ENCODE data around the gene ZNF319.

The ZNF319 gene

DNA sequence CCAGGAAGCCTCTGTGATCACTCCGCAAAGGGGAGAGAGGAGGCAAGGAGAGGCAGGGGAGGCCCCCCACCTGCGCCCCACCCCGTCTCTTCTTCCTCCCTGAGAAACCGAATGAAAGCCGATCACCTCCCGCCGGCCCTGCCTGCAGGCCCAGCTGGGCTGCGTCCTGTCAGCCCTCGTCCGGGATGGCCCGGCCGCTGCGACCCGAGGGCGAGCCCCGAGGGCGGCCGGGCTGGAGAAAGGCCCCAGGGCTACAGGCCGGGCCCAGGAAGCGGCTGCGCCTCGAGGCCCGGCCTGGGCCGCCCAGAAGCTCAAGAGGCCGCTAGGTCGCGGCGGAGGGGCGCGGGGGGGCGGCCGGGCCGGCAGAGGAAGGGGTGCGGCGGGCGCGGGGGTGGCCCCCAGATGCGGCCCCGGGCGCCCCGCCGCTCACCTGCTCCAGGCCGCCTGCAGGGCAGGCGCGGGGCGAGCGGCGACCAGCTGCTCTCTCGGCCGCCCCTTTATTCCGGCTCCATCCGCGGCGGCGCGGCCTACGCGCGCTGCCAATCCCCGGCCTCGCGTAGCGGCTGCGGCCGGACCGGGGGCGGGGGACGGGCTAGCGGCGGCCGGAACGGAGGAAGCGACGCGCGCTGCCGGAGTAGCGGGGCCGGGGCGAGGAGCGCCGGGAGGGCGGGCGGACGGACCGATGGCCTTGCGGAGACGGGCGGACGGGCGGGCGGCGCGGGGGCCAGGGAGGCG lies at the start of gene ZNF319:
ZNF319 (minus strand) TSS at position 702 of the 735 bp plus-strand sequence. CDS start 2,407 bp downstream, outside the sequence.
- DNase-seq = peak; percentile 21

- DNase-seq = no peak
Measured at GRCh38 chr16:58049232-58050185, 49.0 kb upstream of the ZNF319 start.

DNA sequence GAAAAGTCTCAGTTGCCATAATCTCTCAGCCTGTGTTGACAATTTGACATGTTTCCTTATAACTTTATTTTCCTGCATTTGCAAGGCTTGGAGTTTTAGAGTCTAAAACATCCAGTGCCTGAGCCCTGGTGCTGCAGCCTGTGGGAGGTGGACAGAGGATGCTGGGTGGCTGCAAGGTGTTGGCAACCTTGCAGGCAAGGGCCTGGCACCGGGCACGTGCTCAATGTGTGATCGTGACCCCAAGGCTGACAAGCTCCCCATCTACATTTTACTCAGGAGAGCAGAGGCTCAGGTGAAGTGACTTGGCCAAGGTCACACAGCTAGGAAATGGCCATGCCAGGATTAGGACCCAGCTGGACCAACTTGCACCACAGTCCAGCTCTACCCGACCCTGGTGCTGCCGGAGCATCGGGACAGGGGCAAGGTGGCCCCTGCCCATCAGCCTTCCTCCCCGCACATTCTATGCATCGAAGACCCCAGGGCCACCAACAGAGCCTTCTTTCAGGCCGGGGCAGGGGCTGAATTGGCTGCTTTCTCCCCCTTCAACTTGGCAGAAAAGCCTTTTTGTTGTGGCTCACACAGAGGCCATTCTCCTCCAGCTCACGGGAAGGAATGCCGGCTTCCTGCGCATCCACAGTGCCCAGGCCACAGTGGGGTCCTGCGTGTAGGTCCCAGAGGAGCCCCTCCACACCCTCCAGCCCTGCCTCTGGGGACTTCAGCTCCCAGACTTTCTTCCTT lies 48.2 kb upstream of the ZNF319 start:
- no peak for DNase-seq

DNA sequence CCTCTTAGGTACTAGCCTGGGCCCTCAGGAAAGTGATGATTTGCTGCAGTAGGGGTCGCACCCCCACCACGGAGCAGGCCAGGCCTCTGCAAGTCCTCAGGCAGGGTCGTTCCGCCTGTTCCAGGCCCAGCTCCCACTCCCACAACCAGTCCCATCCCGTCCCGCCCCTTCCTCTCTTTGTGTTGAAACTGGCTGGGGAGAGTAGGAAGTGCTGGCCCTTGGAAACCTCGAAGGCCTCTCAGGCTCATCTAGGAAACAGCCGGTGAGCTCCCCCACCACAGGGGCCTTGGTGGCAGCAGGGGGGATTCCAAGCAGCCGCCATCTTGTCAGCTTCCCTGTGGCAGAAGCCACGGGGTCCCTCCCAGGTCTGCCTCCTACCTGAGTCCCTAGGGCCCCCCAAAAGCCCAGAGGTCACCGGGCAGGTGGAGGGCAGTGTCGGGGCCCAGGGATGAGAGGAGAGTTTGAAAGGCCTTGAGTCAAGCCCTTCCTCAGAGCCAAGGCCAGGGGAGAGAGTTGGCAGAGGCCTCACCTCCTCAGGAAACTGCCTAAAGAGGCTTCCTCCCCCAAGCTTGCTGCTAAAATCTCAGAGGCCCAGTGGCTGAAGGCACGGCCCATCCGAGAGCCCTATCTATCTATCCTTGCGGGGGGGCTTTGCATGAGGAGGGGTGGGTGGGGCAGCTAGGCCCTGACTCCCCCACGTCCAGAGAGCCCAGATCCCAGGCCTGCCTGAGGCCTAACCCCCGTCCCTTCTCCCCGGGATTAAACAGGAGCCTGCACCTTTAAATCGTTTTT lies 47.3 kb upstream of the ZNF319 start:
- DNase-seq = no peak

DNA sequence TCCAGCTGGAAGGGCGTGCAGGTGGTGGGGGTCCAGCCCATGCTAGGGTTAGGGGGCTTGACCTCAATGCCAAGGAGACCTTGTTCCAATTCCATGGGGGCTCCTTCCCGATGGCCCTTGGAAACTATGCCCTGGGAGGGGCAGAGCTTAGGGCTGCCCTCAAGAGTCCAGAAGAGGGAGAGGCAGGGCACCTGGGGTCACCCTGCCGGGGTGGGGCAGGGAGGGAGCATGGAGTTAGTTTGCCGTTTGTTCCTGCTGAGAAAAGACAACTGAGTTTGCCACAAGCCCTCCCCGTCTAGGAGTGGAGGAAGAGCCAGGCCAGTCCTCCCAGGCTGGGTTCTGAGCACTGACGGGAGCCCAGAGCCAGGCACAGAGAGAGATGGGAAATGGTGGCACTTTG lies 46.5 kb upstream of the ZNF319 start:
- no peak for DNase-seq

- DNase-seq = no peak
Measured at GRCh38 chr16:58046054-58046881, 45.8 kb upstream of the ZNF319 start.

DNA sequence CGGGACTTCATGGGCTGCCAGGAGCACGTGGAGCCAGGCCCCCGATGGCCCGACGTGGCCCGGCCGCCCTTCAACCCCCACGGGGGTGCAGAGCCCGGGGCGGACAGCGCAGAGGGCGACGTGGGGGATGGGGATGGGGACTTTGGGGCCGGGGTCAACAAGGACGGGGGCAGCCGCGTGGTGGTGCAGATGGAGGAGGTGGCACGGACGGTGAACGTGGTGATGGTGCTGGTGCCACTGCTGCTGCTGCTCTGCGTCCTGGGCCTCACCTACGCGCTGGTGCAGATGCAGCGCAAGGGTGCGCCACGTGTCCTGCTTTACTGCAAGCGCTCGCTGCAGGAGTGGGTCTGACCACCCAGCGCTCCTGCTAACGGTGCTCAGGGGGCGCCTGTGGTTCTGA lies 44.6 kb upstream of the ZNF319 start:
- no peak for DNase-seq

- no peak for DNase-seq
Measured at GRCh38 chr16:58044266-58045019, 44.0 kb upstream of the ZNF319 start.

DNA sequence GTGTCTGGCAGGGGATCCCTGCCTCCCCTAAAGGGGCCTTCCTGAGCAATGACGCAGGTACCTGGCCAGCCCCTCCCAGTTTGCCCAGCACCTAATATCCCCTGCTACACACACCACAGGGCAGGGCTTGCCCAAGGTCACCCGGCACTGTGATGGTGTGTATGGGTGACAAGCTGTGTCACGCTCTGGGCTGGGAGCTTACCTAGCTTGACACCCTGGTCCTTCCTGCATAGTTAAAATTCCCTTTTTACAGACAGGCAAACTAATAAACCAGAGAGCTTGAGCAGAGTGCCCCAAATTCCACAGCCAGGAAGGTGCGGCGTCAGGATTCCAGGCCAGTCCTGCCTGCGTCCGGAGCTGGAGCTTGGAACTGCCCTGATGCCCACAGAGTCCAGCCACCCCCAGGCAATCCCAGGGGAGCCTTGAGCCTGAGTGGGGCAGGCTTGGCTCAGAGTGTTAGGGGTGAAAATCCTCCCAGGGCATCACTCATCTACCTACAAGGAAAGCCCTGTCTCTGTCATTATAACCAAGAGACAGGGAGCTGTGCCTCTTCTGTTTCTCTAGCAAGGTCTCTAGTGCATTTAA lies 43.2 kb upstream of the ZNF319 start:
- no peak for DNase-seq

GRCh38 chr16:58042886-58043515 lies 42.5 kb upstream of the ZNF319 start:
- no peak for DNase-seq

DNA sequence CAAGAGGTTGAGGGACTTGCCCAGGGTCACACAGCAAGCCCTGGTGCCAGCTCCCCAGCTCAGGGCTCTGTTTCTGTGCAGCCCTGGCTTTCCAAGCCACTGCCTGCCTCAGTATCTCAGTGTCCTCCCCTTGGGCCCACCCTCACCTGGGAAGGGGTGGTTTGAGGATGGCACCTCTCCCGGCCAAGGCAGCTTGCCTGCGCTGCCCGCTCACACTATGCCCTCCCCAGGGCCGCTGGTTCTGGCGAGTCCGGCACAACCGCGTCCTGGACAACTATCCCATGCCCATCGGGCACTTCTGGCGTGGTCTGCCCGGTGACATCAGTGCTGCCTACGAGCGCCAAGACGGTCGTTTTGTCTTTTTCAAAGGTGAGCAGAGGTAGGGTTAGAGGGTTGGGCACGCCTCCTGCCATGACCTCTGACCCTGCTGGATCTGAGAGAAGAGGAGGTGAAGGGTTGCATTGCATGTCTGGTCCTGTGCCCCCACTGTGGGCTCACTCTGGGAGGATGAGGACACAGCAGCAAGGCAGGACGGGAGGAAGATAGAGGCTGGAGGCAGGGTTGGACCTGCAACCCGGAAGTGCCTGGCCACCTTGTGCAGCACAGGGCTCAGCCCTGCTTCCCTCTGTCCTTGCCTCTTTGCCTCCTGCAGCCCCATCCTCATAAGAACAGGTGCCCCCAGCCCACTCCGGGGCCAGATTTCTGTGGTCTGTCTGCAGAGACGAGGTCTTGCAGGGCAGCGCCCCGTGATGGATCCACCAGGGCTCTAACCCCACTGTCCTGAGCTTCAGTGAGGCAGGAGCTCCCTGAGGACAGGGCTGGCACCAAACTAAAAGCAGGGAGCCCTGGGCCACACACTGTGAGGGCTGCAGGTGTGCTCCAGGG lies 41.8 kb upstream of the ZNF319 start:
- no peak for DNase-seq

DNA sequence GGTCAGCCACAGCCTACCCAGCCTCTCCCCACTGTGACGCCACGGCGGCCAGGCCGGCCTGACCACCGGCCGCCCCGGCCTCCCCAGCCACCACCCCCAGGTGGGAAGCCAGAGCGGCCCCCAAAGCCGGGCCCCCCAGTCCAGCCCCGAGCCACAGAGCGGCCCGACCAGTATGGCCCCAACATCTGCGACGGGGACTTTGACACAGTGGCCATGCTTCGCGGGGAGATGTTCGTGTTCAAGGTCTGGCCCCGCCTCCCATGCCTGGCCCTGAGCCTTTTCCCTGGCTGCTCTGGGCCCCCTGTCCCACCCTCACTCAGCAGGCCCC lies 41.1 kb upstream of the ZNF319 start:
- no peak for DNase-seq

DNA sequence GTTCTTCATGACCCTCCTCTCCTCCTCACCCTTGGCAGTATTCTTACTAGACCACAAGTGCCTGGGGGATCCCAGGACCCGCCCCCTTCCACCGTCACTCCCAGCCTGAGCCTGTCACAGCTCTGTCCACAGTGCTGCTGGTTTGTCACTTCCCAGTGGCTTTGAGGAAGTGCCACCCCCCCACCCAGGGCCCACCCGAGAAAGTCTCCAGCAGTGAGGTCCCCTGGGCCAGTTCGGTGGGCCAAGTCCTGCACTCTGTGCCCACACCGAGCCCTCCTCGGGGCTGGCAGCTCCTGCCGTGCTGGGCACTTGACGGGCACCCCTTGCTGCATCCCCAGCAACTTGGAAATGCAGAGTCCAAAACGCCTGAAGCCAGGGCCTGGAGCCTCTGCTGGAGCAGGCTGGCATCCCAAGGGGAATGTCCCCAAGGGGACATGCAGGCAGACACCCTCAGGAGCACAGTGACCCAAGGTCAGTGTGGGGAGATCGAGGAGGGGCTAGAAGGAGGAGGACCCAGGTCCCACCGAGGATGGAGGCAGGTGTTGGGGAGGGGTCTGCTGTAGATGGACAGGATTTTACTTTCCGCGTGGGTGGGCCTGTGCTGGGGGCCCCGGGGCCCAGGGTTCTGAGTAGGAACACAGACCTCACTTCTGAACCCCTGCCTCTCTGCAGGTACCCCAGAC lies 40.6 kb upstream of the ZNF319 start:
- no peak for DNase-seq

DNA sequence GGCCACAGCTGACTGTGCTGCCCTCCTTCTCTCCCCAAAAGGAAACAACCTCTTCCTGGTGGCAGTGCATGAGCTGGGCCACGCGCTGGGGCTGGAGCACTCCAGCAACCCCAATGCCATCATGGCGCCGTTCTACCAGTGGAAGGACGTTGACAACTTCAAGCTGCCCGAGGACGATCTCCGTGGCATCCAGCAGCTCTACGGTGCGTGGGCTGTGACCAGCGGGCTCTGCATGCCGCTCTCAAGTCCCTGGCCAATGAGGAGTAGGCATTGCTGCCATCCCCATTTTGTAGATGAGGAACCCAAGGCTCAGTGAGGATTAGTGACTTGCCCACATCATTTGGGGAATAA lies 40.0 kb upstream of the ZNF319 start:
- DNase-seq = no peak

DNA sequence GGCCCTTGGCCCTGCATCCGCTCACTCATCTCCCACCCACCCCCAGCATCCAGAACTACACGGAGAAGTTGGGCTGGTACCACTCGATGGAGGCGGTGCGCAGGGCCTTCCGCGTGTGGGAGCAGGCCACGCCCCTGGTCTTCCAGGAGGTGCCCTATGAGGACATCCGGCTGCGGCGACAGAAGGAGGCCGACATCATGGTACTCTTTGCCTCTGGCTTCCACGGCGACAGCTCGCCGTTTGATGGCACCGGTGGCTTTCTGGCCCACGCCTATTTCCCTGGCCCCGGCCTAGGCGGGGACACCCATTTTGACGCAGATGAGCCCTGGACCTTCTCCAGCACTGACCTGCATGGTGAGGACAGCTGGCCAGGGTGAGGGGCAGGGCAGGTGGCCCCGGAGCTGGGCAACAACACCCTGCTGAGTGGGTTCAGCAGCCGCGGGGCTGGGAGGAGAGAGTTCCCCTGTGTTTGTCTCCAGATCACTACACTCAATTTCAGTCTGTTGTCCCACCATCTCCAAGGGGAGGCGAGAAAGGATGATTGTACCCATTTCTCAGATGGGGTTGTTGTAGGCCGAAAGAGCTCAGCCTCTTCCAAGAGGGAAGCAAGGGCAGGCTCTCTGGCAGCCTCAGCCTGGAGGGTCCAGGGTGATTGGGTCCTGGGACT lies 39.5 kb upstream of the ZNF319 start:
- DNase-seq = no peak

DNA sequence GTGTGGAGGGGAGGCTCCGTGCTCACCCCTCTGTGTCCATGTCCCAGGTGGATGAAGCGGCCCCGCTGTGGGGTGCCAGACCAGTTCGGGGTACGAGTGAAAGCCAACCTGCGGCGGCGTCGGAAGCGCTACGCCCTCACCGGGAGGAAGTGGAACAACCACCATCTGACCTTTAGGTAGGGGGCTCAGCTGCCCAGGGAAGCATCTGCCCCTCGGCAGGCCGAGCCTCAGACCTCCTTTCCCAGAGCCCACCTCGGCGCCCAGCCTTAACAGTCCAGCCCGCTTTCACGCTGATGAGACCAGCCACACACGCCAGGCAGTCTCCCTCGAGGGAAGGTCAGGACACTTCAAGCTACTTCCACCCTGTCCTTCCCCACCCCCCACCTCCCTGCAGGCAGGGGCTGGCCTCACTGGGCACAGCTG lies 37.8 kb upstream of the ZNF319 start:
- DNase-seq = no peak

DNA sequence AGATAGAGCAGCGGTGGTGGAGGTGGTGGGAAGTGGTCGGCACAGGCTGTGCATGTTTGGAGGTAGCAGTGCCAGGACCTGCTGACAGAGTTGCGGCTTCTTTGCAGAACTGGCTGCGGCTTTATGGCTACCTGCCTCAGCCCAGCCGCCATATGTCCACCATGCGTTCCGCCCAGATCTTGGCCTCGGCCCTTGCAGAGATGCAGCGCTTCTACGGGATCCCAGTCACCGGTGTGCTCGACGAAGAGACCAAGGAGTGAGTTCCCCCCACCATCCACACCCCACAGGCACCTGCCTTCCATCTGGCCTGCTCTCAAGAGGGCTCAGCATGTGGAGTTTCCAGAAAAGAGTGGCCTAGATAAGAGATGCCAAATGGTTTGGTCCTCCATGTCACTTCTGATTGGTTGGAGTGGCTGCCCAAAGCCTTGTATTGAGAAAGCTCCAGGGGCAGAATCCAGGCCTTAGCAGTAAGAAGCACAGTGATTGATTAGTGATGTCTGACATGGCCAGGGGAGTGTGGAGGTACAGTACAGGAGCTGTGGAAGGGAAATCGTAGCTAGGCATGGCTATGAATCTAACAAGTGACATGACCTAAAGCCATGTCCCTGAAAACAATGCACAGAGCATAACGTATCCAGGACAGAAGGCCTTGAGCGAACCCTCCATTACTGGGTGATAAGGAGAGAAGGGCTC lies 37.0 kb upstream of the ZNF319 start:
- no peak for DNase-seq

Measured in stimulated activated CD4-positive, alpha-beta T cell treated with anti-CD3 and anti-CD28 coated beads, Interleukin-4, amount 100 ng/mL, for 1 hour (primary cell).